Caco-2 (cell line): ENCODE measurements around the gene SYNPO. TPM values are rescaled to one million over a fixed set of nuclear protein-coding genes. Genes with fewer than 3 reads are reported as not detected.

ENCODE experiments used
- BruUV-seq: library from RNA; stranded (reverse); fragments of 400-500 nt; replicated peaks from 2 replicates; lab custom pipeline; 2021; lab: Mats Ljungman, UMichigan
- CTCF ChIA-PET: fragments of 300-600 bp; sonication (Branson Sonifier 250); formaldehyde crosslinking; loops from one replicate; lab custom pipeline; 2022; ENCODE audit warnings: antibody characterized with exemption; lab: Charles Lee
- POLR2A ChIA-PET: fragments of 300-600 bp; sonication (Branson Sonifier 250); formaldehyde crosslinking; loops from one replicate; lab custom pipeline; 2022; ENCODE audit warnings: antibody characterized with exemption; lab: Charles Lee
- DNase-seq, 2 experiments: peaks; one replicate each; pipeline versions ENCODE4 v3.0.0 to v3.0.0-alpha.2; 2020 to 2022
- H3K27me3 ChIP-seq: replicated peaks from 2 replicates; pipeline ENCODE4 v1.6.0; 2011; ENCODE audit warnings: low read length; ENCODE audit not compliant: control insufficient read depth, insufficient read depth
- H3K36me3 ChIP-seq: 2 replicates; pipeline ENCODE4 v1.5.1; 2011; ENCODE audit warnings: low read length; ENCODE audit not compliant: control insufficient read depth, insufficient read depth
- H3K4me1 ChIP-seq: fragments of 250-450 bp; sonication (Bioruptor Pico); 2 replicates; pipeline ENCODE4 v1.5.1; 2020; ENCODE audit warnings: mild to moderate bottlenecking
- H3K4me3 ChIP-seq: 2 replicates; pipeline ENCODE4 v1.5.1; 2011; ENCODE audit warnings: low read depth, mild to moderate bottlenecking, control low read depth, low read length
- H3K9me3 ChIP-seq: fragments of 250-450 bp; sonication (Bioruptor Pico); 2 replicates; pipeline ENCODE4 v1.5.1; 2020; ENCODE audit warnings: mild to moderate bottlenecking, moderate library complexity
- H3K27ac Mint-ChIP-seq: one replicate; pipeline ENCODE4 v1.8.0; 2022; ENCODE audit warnings: mixed read lengths; ENCODE audit not compliant: unreplicated experiment
- H3K27me3 Mint-ChIP-seq: one replicate; pipeline ENCODE4 v1.8.0; 2022; ENCODE audit warnings: mixed read lengths; ENCODE audit not compliant: insufficient read depth, unreplicated experiment
- H3K36me3 Mint-ChIP-seq: one replicate; pipeline ENCODE4 v1.8.0; 2022; ENCODE audit warnings: mild to moderate bottlenecking, mixed read lengths; ENCODE audit not compliant: insufficient read depth, unreplicated experiment
- H3K4me1 Mint-ChIP-seq: one replicate; pipeline ENCODE4 v1.8.0; 2022; ENCODE audit warnings: low read depth, mixed read lengths; ENCODE audit not compliant: unreplicated experiment
- H3K4me3 Mint-ChIP-seq: one replicate; pipeline ENCODE4 v1.8.0; 2022; ENCODE audit warnings: mild to moderate bottlenecking, moderate library complexity, mixed read lengths; ENCODE audit not compliant: unreplicated experiment
- H3K9me3 Mint-ChIP-seq: one replicate; pipeline ENCODE4 v1.8.0; 2022; ENCODE audit warnings: mixed read lengths; ENCODE audit not compliant: unreplicated experiment
- intact Hi-C: fragments of 100-400 bp; cut with micrococcal nuclease; formaldehyde crosslinking; loops from one replicate; pipeline ENCODE4 v1.10.0; 2022; ENCODE audit not compliant: unreplicated experiment
- total RNA-seq: library from RNA; stranded (reverse); gene quantifications from 2 replicates; pipeline ENCODE4 v1.2.3, GENCODE V29; 2022
- TF ChIP-seq, protein P1 (sequence below), 2 experiments: fragments of 200-600 bp in 1 of 2; IDR thresholded peaks; 1 replicate in 1 of 2; 2 replicates in 1 of 2; pipeline versions ENCODE4 v1.5.1 to v1.8.0; 2011 to 2022; ENCODE audit warnings: antibody characterized with exemption in 1 of 2, control low read depth in 1 of 2, inconsistent platforms in 1 of 2, low read depth in 1 of 2, low read length in 1 of 2, mild to moderate bottlenecking in 1 of 2, moderate library complexity in 1 of 2; ENCODE audit not compliant: insufficient read depth in 1 of 2, severe bottlenecking in 1 of 2, unreplicated experiment in 1 of 2

The SYNPO gene
- total RNA-seq, 1 experiment from 2014 or later: 25.1 TPM

- no peak overlapping the region for H3K4me3 Mint-ChIP-seq
- Histone ChIP-seq H3K36me3 (no peaks in the 10 kb centered on the region), H3K27me3 (no peaks in the 10 kb centered on the region), H3K4me1 (no peaks in the 10 kb centered on the region), H3K4me3 (no peak overlapping the region), H3K9me3 (no peaks in the 10 kb centered on the region)
- peaks cover 4% of the 10 kb centered on the region for H3K36me3 Mint-ChIP-seq
- no peak for DNase-seq
- ChIA-PET POLR2A (no interaction called here), CTCF (no interaction called here)
- intact Hi-C loops: no loop called here
- TF ChIP-seq, protein P1, sequence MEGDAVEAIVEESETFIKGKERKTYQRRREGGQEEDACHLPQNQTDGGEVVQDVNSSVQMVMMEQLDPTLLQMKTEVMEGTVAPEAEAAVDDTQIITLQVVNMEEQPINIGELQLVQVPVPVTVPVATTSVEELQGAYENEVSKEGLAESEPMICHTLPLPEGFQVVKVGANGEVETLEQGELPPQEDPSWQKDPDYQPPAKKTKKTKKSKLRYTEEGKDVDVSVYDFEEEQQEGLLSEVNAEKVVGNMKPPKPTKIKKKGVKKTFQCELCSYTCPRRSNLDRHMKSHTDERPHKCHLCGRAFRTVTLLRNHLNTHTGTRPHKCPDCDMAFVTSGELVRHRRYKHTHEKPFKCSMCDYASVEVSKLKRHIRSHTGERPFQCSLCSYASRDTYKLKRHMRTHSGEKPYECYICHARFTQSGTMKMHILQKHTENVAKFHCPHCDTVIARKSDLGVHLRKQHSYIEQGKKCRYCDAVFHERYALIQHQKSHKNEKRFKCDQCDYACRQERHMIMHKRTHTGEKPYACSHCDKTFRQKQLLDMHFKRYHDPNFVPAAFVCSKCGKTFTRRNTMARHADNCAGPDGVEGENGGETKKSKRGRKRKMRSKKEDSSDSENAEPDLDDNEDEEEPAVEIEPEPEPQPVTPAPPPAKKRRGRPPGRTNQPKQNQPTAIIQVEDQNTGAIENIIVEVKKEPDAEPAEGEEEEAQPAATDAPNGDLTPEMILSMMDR (IDR thresholded peaks at IDR 0.05; ENCODE audit: insufficient read depth in 1 of 2, low read depth in 1 of 2, low read length in 1 of 2, severe bottlenecking in 1 of 2, unreplicated experiment in 1 of 2): no peak
- H3K4me1 Mint-ChIP-seq: no peaks in the 10 kb centered on the region
- H3K27ac Mint-ChIP-seq: no peak overlapping the region
- BruUV-seq: no TSS peak
- H3K9me3 Mint-ChIP-seq: no peaks in the 10 kb centered on the region
- no peaks in the 10 kb centered on the region for H3K27me3 Mint-ChIP-seq
Observed at GRCh38 chr5:150663936-150664335, 23.5 kb downstream of the SYNPO start.

DNA sequence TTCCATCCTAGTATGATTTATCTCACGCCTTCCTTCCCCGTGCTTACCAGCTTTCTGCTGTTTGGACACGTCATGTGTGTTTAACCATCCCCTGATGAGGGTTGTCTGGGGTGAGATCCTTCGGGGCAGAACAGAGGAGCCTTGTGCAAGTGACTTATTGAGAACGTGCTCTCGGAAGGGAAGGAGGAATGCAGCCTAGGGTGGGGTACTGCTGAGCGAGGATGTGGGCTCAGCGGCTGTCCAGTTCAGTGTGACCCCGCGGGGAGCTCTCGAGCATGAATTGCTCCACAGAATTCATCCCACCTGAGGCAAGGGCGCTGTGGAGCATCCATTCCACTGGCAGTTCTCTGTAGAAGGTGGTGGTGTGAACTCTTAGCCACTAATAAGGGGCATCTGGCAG is 24.6 kb downstream of the SYNPO start:
- POLR2A ChIA-PET: no interaction called here
- Mint-ChIP-seq H3K27me3 (no peaks in the 10 kb centered on the region), H3K36me3 (no peaks in the 10 kb centered on the region), H3K4me3 (no peak overlapping the region), H3K27ac (no peak overlapping the region), H3K9me3 (no peaks in the 10 kb centered on the region), H3K4me1 (no peaks in the 10 kb centered on the region)
- Histone ChIP-seq H3K36me3 (no peaks in the 10 kb centered on the region), H3K9me3 (no peaks in the 10 kb centered on the region), H3K4me1 (no peaks in the 10 kb centered on the region), H3K27me3 (no peaks in the 10 kb centered on the region), H3K4me3 (no peak overlapping the region)
- CTCF ChIA-PET: no interaction called here
- BruUV-seq: no TSS peak
- TF ChIP-seq, protein P1 (IDR thresholded peaks at IDR 0.05; ENCODE audit: insufficient read depth in 1 of 2, low read depth in 1 of 2, low read length in 1 of 2, severe bottlenecking in 1 of 2, unreplicated experiment in 1 of 2): no peak
- intact Hi-C loops: no loop called here
- no peak for DNase-seq

DNA sequence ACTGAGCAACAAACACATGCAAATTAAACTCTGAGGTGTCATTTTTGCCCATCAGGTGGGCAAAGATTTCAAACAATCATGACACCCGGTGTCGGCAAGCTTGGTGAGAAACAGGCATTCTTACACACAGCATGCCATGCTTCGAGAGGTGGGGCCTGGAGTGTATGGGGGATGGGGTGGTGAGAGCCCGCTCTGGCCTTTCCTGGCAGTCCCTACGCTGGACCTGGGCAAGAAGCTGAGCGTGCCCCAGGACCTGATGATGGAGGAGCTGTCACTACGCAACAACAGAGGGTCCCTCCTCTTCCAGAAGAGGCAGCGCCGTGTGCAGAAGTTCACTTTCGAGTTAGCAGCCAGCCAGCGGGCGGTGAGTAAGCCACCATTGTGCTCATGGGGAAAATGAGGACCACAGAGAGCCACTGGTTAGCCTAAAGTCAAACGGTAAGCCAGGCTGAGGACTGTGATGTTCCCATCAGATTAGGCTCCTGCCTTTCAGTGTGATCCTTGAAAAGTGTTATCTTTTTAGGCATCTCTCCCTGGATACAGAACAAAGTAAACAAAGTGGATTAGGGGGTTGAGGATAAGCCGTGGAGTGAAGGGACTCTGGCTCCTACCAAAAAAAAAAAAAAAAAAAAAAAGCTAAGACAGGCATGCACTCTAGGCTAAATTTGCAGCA is 30.0 kb downstream of the SYNPO start:
- H3K4me1 ChIP-seq: no peaks in the 10 kb centered on the region
- no peaks in the 10 kb centered on the region for H3K27me3 Mint-ChIP-seq
- H3K9me3 ChIP-seq: no peaks in the 10 kb centered on the region
- TF ChIP-seq, protein P1 (IDR thresholded peaks at IDR 0.05; ENCODE audit: insufficient read depth in 1 of 2, low read depth in 1 of 2, low read length in 1 of 2, severe bottlenecking in 1 of 2, unreplicated experiment in 1 of 2): no peak
- H3K27me3 ChIP-seq: no peaks in the 10 kb centered on the region
- H3K9me3 Mint-ChIP-seq: no peaks in the 10 kb centered on the region
- POLR2A ChIA-PET: no interaction called here
- H3K4me3 ChIP-seq: no peak overlapping the region
- DNase-seq: no peak
- BruUV-seq: no TSS peak
- H3K27ac Mint-ChIP-seq: no peak overlapping the region
- H3K36me3 ChIP-seq: no peaks in the 10 kb centered on the region
- H3K4me1 Mint-ChIP-seq: no peaks in the 10 kb centered on the region
- H3K4me3 Mint-ChIP-seq: no peak overlapping the region
- intact Hi-C loops: no loop called here
- no peaks in the 10 kb centered on the region for H3K36me3 Mint-ChIP-seq
- CTCF ChIA-PET: no interaction called here
